RCC 7860 (cell line): Measurements from ENCODE around the gene RIMS3.
A peak's percentile ranks its signal among the peaks of the same experiment; 100 is the strongest.
"Not testable (repeated sequence)": the region's sequence is repeated elsewhere in the genome, so short reads cannot be mapped to it uniquely, and the experiment has no call there.

ENCODE experiments used
- DNase-seq: peaks from one replicate; pipeline ENCODE4 v3.0.0-alpha.2; 2015; ENCODE audit warnings: low spot score
- FAIRE-seq: peaks from 2 replicates; lab custom pipeline; 2012; peaks lifted over from hg19 to GRCh38; lab: Jason Lieb, UNC

The RIMS3 gene

GRCh38 chr1:40633523-40633922, 32.0 kb downstream of the RIMS3 start:
- FAIRE-seq (no peak), DNase-seq (no peak)

- no peak for FAIRE-seq
- DNase-seq: no peak
Observed at GRCh38 chr1:40630488-40631223, 34.8 kb downstream of the RIMS3 start.

DNA sequence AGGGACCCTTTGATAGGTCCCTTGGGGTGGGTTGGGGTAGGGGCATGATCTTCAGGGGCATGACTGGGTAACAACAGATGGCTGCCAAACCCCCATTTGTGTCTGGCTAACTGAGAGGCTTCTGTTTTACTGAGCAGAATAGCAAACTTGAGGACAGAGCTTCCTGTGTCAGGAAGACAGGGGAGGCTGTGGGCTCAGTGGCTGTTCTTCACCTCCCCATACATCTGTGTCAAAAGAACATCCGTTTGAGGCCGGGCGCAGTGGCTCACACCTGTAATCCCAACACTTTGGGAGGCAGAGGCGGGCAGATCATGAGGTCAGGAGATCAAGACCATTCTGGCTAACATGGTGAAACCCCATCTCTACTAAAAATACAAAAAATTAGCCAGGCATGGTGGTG, 35.9 kb downstream of the RIMS3 start:
- FAIRE-seq, DNase-seq: not testable (repeated sequence)

- no peak for FAIRE-seq
- no peak for DNase-seq
Observed at GRCh38 chr1:40628903-40629292, 36.6 kb downstream of the RIMS3 start.

DNA sequence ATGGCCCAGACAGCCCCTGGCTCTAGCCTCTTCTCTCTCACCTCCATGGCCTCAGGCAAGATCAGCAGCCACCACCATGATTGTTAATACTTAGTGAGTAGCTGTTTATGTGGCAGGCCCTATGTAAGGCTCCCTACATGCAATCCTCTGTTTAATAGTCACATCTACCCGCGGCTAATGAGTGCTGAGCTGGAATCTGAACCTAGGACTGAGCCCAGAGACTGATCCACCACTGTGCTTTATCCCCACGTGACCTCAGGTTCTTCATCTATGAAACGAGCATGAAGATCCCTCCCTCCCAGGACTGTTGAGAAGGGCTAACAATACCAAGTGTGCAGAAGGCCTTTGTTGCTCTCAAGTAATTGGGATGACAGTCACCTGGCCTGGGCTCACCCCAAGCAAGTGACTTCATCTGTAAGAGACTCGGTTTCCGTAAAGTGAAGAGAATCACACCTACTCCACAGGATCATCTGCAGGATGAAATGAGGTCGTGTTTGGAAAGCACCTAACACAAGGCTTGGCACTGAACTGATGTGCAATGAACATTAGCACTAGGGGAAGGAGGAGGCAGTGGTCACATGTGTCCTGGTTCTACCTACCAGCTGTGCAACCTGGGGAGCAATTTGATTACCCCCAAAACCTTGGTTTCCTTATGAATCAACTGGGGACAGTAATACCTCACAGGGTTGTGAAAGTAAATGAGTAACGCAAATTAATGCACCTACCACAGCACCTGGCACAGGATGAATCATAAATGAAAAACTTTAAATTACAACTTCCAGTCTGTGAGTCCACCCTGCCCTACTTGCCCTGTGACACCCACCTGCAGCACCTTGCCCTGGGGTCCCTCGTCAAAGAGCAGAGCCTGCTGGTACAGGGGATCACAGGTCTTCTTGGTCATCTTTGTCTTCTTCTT, 37.2 kb downstream of the RIMS3 start:
- no peak for FAIRE-seq
- no peak for DNase-seq

DNA sequence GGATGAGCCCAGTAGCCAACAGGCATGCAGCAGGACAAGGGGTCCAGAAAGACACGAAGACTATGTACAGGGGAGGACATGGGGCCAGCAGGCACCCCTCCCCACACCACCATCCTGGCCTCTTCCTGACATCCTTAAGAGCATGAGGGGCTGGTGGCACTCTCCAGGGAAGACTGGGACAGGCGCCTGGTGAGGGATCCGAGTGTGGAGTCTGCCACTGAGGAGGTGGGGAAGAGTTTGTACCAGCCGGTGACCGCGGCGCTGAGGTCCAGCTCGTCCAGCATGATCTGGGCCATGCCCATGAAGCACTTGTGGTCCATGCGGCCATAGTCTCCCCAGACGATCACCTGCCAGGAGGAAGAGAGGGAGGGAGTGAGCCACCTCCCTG, 39.1 kb downstream of the RIMS3 start:
- FAIRE-seq (no peak), DNase-seq (no peak)

DNA sequence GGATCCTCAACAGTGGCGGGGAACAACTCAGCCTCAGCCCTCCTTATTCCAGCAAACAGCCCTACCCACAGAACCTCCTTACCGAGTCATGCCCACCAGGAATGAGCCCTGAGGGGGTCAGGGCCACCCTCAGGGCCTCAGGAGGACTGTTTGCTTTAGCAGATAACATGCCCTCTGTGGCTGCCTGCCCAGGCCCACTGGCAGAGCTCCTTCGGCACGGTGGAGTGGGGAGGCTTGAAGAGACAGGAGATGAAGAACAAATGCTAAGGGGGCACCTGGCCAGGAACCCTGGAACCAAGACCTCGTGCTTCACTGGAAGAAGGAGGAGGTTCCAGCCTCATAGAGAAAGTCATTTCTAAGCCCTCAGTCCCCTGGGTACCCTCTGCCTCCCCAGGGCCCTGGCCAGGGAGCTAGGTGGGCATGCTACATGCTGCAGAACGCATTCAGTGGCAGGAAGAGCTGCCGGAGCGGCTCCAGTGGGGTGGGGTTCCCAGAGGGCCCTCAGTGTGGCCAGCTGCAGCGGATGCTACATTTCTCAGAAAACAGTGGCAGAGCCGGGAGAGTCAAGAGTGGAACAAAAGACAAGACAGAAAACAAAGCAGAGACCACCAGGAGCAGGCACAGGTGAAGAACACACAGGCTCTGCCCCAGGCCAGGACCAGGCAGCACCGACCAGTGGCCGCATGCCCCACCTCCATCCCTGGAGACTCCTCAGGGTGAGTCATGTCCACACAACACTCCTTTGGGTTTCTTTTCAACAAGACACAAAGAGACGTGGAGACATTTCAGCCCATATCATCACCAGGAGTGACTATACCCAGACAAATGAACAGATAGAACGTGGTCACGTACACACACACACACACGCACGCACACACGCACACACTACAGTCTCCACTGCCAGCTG, 39.8 kb downstream of the RIMS3 start:
- DNase-seq (no peak), FAIRE-seq (no peak)

DNA sequence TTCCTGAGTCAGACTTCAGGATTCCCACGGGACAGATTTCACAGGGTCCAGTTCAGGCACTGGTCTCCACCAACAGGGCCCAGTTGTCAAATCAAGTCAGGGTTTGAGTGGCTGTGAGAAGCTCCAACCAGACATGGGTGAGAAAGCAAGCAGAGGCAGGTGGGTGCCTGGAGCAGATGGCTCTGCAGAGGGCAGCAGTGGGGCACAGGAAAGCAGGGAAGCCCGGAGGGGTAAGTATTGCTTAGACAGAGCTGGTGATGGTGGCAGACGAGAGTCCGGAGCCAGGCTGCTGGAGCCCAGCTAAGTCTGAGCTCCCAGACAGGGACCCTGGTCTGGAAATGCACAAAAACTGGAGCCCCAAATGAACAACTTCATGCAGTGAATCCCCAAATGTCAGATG, 40.4 kb downstream of the RIMS3 start:
- FAIRE-seq: no peak
- DNase-seq: no peak

DNA sequence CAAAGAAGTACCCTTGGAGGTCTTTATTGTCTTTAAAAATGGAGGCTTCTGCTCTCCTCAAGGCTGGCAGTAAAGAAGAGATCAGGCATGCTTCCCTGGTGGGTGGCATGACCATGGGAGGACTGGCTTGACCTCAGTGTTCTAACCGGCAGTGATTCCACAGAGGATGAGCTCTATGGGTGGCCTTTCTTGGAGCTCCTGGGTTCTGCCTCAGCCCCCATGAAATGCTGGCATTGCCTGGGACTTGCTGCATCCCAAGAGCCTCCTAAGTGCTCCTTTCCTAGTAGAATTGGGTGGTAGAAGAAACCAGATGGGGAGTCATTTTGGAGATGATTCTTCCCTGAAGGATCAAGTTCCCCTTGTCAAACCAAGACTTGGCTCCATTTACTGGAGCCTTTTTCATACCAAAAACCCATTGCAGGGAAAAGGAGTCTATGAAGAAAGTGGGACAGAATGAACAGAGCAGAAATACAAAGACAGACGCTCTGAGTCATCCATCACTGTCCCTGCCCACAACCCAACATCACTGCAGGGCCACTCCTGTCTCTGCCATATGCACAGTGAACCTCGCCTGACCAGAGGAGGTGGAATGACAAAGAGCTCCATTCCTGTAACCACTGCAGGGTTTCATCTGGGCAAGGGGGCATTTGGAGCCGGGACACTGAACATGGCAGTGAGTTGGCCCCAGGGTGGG, 42.4 kb downstream of the RIMS3 start:
- FAIRE-seq (no peak), DNase-seq (no peak)

DNA sequence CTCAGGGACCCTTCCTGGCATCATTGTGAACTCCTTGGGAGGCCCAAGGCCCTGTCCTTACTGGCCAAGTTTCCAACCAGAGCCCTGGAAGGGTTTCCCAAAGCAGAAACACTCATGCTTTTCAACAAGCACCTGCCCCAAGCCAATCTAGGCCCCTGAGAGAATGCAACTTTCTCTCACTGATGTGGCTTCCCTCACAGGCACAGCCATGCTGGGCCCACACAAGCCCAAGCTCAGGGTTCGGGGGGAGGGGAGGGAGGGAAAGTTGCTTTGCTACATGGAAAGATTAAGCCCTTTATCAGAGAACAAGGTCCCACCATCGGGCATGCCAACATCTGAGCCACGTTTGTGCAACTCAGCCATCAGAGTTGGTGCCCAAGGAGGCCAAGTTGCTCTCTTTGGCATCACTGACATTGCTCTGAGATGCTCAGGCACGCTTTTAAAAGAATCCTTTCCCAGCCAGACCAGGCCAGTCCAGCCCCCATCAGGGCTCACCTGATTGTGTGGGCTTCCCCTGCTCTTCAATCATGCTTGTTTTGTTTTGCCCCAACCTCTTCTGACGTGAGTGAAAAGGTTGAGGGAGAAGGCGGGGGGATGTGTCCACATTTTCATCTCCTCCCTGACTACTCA, 43.5 kb downstream of the RIMS3 start:
- no peak for FAIRE-seq
- DNase-seq: no peak

GRCh38 chr1:40620586-40621210, 44.8 kb downstream of the RIMS3 start:
- FAIRE-seq (no peak), DNase-seq (no peak)

DNA sequence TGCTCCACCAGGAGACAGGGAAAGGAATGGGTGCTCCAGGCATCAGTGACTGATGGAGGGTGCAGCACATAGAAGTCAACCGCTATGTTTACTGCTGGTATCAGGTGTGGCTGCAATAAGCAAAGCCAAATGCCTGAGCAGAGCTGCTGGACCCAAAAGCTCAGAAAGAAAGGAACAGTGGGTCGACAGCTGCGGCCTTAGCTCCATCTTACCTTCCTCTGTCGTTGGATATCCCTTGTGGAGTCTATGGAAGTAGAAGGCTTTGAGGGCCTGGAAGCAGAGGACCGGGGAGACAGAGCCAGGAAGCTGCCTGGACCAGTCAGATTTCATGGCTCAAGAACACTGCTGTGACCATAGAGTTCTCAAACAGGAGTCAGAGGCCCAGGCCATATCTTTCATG, 45.3 kb downstream of the RIMS3 start:
- no peak for FAIRE-seq

GRCh38 chr1:40618108-40618507, 47.4 kb downstream of the RIMS3 start:
- no peak for FAIRE-seq
- no peak for DNase-seq

More for the DNA sequence above, 45.3 kb downstream of the RIMS3 start:
- DNase-seq: no peak

DNA sequence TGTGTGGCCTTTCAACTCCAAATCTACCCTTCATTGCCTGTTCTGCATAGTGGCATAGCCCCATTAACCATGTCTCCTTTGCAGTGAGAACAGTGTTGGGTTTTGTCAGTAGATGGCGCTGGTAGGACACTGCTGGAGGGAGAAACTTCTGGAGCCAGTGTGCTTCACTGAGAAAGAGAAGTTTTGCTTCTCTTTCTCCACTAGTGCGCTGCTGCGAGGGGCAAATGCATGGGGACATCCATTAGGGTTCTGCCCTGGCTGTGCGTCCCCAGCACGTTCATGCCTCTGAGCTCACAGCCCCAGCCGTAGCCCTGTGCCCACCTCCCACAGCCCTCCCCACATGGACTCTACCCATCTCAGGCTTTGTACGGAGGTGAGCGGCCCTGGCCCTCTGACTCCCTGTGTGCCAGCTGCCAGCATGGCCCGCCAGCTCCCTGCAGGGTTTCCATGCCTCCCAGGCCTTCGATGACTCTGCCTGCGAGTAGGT, 53.1 kb downstream of the RIMS3 start:
- DNase-seq: peak; percentile 28
- FAIRE-seq: peak; percentile 10

DNA sequence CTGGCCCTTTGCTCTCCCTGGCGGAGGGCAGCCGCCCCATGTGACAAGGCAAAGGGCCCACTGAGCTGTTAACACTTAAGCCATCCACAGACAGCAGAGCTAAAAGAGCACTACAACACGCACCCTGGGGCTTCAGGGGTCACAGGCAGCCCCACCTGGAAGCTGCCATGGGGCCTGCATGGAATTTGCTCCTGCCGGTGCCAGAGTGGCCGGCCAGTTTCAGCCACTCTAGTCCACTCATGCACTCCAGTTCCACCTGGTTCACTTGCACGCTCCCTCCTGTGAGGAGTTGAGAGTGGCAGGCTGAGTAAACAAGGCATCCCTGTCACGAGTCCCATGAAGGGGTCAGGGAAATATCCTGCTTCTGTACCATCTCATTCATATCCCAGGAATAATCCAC, 55.3 kb downstream of the RIMS3 start:
- DNase-seq: no peak
- no peak for FAIRE-seq

GRCh38 chr1:40607921-40608320, 57.6 kb downstream of the RIMS3 start:
- DNase-seq: no peak
- no peak for FAIRE-seq

- no peak for FAIRE-seq
- DNase-seq: no peak
Observed at GRCh38 chr1:40606978-40607377, 58.5 kb downstream of the RIMS3 start.

DNA sequence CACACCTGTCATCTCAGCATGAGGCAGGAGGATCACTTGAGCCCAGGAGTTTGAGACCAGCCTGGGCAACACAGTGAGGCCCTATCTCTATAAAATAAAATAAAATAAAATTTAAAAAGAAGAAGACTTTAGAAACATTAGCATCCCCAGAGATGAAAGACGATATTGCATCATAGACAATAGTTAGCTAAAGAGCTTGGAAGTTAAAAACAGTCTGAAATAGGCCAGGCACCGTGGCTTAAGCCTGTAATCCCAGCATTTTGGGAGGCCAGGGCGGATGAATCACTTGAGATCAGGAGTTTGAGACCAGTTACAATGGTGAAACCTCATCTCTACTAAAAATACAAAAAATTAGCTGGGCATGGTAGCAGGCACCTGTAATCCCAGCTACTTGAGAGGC, 59.3 kb downstream of the RIMS3 start:
- DNase-seq (no peak), FAIRE-seq (no peak)

- FAIRE-seq: no peak
Observed at GRCh38 chr1:40599926-40600325, 65.6 kb downstream of the RIMS3 start.

More at GRCh38 chr1:40599926-40600325, 65.6 kb downstream of the RIMS3 start:
- no peak for DNase-seq
